Right ventricle myocardium inferior (tissue), 1 donor: Measurements from ENCODE around the gene RIOK1. TPM values are rescaled to one million over a fixed set of nuclear protein-coding genes. Genes with fewer than 3 reads are reported as not detected.

Experiments used
- ATAC-seq: fragments of 200-7000 bp; cut with Tn5 transposase; one replicate; pipeline ENCODE4 v1.9.1; 2020; ENCODE audit warnings: mild to moderate bottlenecking, moderate library complexity
- DNase-seq: peaks from one replicate; pipeline ENCODE4 v3.0.0; 2021; ENCODE audit errors: missing footprints
- intact Hi-C: fragments of 100-400 bp; cut with DNase I; formaldehyde crosslinking; loops from one replicate; pipeline ENCODE4 v1.11.0; 2022
- total RNA-seq: library from RNA; stranded (reverse); fragmentation: NEBNext Ultra II Directional; extraction: Animal tissue kit (Norgen Biotek cat#: 25700); gene quantifications from one replicate; pipeline ENCODE4 v1.2.1, GENCODE V29; 2021
- donor health status: DM: no; HTN: yes; CAD: no; lungs with severe emphysema.

Gene RIOK1
- total RNA-seq, 1 donor from 2014 or later: 12.4 TPM

GRCh38 chr6:7461416-7461815 lies 71.8 kb downstream of the RIOK1 start:
- intact Hi-C loops: no loop called here
- DNase-seq (no peak), ATAC-seq (no peak)

- intact Hi-C loops: no loop called here
- ATAC-seq: no peak
- DNase-seq: no peak
These were observed 74.2 kb downstream of the RIOK1 start for GRCh38 chr6:7463785-7464184.

DNA sequence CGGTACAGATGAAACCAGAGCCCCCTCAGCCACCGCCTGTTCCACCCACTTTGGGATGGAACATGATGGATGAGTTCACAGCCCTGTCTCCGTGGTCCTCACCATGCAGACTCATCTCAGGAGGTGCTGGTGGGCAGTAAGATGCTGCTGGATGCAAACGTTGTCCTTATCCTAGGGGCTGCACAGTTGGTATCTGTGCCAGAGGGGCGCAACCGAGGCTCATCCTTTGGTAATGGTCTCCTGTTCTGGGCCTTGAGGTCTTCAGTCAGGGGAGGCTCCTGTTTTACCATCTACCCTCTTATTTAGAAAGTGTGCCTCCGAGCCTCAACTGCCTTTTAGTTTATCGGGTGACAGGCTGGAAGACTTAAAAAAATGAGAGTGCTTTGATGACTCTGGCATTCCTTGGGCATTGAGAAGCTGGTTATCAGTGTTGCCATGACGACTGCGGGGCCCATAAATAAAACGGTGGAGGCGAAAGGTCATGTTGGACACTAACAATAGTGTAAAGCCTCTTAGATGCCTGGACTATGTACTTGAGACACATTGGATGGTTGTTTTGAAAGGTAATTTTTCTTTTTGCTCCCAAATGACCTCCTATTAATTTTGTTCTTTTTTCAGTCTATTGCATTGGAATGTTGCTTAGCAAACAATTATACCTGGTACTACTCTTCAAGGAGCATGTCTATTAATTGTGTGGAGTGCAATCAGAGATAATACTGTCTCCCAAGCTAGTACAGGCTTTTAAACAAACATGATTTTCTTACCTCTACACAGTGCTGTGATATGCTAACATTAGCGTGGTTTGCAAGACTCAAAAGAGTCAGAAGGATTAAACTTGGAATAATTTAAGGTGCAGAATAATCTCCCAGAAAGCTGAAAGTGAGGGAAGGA lies 77.6 kb downstream of the RIOK1 start:
- DNase-seq (no peak), ATAC-seq (peak; percentile 56)
- intact Hi-C loops: loop anchor here (2.0 to 5.0 kb wide), 2 partner anchors 40 to 74 kb away; partner anchors contain the start of gene DSP

Other genes with a start within 250 kb of the RIOK1 start
- 58.5 TPM for gene SSR1, start 76.6 kb upstream of the RIOK1 start, total RNA-seq
- 0.11 TPM for gene CAGE1, start 66 bp upstream of the RIOK1 start, total RNA-seq
- 305 TPM for gene DSP, start 151.9 kb downstream of the RIOK1 start, total RNA-seq
- 16.2 TPM for gene SNRNP48, start 200.4 kb downstream of the RIOK1 start, total RNA-seq